HFF-Myc (cell line): ENCODE data around the gene ITPKA.

Source experiments
- DNase-seq: peaks from one replicate; pipeline ENCODE4 v3.0.0-alpha.2; 2011; ENCODE audit warnings: low read depth; ENCODE audit errors: extremely low read depth
- H3K4me3 ChIP-seq: replicated peaks from 2 replicates; pipeline ENCODE4 v1.5.1; 2011; ENCODE audit warnings: low read depth, mild to moderate bottlenecking, control low read depth, low read length
- TF ChIP-seq, protein P1 (sequence below): IDR thresholded peaks from 2 replicates; pipeline ENCODE4 v1.5.1; 2012; ENCODE audit warnings: mild to moderate bottlenecking, low read depth, low read length, control low read depth; ENCODE audit errors: missing control alignments

ITPKA gene

DNA sequence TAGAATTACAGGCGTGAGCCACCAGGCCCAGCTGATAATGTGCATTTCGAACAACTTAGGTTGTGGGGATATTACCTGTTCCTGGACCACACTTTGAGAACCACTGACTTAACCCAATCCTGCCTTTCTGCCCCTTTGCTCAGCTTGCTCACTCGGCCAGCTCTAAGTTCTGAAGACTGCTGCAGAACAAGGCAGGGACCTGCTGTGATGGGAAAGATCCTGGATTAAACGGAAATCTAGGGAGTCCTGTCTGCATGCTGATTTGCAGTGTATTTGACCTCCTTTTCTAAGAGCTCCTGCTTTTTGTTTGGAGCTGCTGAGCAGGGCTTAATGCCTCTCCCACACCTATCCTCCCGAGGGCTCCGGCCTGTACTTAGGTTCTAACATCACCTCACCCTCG is 17.1 kb downstream of the ITPKA start:
- no peak overlapping the region for H3K4me3 ChIP-seq
- TF ChIP-seq, protein P1, sequence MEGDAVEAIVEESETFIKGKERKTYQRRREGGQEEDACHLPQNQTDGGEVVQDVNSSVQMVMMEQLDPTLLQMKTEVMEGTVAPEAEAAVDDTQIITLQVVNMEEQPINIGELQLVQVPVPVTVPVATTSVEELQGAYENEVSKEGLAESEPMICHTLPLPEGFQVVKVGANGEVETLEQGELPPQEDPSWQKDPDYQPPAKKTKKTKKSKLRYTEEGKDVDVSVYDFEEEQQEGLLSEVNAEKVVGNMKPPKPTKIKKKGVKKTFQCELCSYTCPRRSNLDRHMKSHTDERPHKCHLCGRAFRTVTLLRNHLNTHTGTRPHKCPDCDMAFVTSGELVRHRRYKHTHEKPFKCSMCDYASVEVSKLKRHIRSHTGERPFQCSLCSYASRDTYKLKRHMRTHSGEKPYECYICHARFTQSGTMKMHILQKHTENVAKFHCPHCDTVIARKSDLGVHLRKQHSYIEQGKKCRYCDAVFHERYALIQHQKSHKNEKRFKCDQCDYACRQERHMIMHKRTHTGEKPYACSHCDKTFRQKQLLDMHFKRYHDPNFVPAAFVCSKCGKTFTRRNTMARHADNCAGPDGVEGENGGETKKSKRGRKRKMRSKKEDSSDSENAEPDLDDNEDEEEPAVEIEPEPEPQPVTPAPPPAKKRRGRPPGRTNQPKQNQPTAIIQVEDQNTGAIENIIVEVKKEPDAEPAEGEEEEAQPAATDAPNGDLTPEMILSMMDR, result no peak
- no peak for DNase-seq

DNA sequence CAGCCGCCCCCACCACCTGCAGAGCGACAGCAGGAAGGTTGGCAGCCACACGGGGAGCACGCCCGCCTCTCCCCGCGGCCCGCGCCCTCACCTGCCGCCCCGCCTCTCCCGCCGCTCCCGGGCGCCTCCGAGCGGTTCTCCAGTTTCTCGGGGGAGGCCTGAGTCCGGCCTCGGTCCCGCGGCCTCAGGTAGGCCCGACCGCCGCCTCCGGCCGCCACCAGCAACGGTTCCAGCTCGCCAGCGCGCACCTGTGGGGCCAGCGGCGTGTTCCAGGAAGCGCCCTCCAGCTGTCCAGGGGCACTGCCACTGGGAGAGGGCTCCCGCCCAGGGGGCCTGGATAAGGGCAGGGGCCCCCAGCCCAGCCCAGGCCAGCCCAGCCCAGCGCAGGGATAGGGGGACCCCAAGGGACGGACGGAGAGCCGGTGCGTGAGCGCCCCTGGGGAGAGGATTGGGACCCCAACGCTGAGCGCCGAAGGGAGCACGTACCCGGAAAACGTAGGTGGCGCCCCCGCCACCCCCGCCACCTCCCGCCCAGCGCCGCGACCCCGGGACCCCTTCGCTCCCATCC is 17.7 kb downstream of the ITPKA start:
- DNase-seq, result no peak
- TF ChIP-seq, protein P1, result no peak
- H3K4me3 ChIP-seq, result no peak overlapping the region

DNA sequence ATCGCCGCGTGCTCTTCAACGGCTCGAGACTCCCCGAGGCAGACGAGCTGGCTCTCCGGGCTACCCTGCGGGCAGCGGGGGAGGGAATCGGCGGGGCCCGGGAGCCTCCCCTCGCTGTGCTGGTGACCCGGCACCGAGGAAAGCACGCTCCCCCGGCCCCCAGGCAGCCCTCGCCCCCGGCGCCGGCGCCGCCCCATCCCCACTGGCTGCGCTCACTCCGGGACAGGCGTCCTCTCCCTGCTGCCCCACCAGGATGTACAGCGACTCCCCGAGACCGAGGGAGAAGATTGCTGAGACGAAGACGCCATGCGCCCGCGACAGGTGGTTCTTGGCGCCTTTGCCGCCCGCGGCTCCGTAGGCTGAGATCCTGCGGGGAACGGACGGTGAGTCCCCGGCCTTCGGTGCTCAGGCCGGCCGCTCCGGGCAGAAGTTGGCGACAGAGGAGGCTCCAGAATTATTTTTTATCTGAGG is 18.3 kb downstream of the ITPKA start:
- H3K4me3 ChIP-seq, result no peak overlapping the region
- TF ChIP-seq, protein P1, result no peak
- no peak for DNase-seq

DNA sequence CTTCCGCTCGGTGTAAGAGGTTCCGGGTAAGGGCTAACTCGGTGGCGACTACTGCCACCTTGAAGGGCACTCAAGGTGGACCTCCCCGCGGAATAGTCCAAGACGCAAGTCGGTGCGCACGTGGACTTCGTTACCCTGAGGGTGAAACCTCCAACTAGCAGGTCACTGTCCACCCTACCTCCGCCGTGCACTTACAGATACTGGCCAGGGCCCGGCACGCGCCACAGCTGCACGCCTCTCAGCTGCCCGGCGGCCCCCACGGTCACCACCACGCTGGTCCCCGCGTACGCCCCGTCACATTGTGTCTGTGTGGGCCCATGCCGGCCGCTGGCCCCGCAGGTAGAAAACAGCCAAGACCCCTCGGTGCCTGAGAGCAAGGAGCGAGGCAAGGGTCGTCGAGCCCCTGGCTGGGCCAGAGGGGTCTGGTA is 18.9 kb downstream of the ITPKA start:
- TF ChIP-seq, protein P1, result no peak
- peak overlapping the region; percentile 37 for H3K4me3 ChIP-seq
- DNase-seq, result no peak

DNA sequence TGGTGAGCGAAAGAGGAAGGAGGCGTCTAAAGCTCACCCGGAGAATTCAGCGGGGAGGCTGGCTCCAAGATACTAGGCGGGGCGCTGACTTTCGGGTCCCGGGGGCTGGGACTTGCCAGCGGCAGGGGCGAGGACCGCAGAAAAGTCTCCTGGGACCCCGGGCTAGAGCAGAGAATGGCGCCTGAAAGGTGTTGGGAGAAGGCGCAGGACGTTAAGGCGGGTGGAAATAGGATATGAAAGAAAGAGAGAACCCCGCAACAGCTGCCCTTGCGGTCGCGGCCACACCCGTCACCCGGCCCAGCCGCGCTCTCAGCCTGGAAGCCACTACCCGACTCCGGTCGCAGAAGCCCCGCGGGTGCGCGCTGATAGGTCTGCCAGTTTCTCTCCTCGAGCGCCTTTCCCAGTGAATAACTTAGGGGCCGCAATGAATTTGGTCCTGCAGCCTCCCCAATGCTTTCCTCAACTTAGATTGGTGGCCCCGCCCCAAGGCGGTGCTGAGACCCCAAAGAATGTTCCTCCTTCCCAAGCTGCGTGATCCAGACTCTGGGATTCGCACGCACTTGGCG is 19.3 kb downstream of the ITPKA start:
- TF ChIP-seq, protein P1, result no peak
- peak overlapping the region; percentile 37 for H3K4me3 ChIP-seq
- DNase-seq, result no peak

DNA sequence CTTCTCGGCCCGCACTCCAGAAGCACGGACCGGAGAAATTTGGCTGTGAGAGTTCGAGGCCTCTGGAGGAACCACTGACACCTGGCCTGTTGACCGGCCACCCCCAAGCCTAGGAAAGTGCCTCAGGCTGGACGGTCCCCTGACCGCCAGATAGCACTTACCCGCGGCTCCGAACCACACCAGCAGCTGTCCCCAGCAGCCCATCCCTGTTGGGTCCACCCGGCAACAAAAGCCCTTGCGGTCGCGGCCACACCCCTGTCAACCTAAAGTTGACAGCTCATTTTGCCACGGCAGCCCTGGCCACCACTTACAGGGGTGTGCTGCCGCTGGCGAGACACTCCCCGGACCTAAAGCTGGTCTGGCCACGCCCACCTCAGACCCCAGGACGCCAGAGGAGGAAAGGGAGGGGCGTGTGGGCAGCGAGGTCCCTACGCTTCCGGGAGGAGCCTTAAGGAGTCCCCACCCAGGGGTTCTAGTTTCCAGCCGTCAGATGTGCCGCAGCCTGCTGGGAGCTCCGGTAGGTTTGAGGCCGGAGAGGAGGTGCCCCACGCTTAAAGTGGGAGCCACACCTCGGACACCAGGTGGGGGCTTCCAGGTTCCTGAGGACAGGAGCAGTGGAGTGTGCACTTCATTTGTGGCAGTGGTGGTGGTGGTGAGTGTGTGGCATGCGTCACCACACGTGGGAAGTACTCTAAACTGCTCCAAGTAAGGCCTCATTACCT is 20.0 kb downstream of the ITPKA start, which contains the start of gene LTK:
Gene LTK (minus strand): TSS at position 322 of the 722 bp plus-strand sequence. CDS start 118 bp downstream, at position 204.
- TF ChIP-seq, protein P1, result no peak
- H3K4me3 ChIP-seq, result peak within 1 kb of the TSS; percentile 37
- no peak for DNase-seq
